Breast epithelium (tissue), 3 donors: Measurements from ENCODE around the gene SPARCL1.

Experiments
- POLR2A ChIP-seq: fragments of 450-650 bp; IDR thresholded peaks from one replicate; pipeline ENCODE4 v1.6.1; 2016; ENCODE audit warnings: antibody characterized with exemption, mild to moderate bottlenecking, moderate library complexity
- POLR2AphosphoS5 ChIP-seq, 3 donors: sonication (generic); formaldehyde crosslinking; IDR thresholded peaks; one replicate each; pipeline ENCODE4 v1.6.1; 2017; ENCODE audit warnings: antibody characterized with exemption in 3 of 3
- TF ChIP-seq, protein P1 (sequence below), 3 donors: fragments of 450-650 bp; IDR thresholded peaks; one replicate each; pipeline ENCODE4 v1.5.1; 2016 to 2017; ENCODE audit warnings: antibody characterized with exemption in 3 of 3, mild to moderate bottlenecking in 3 of 3, moderate library complexity in 3 of 3

- TF ChIP-seq, protein P1, sequence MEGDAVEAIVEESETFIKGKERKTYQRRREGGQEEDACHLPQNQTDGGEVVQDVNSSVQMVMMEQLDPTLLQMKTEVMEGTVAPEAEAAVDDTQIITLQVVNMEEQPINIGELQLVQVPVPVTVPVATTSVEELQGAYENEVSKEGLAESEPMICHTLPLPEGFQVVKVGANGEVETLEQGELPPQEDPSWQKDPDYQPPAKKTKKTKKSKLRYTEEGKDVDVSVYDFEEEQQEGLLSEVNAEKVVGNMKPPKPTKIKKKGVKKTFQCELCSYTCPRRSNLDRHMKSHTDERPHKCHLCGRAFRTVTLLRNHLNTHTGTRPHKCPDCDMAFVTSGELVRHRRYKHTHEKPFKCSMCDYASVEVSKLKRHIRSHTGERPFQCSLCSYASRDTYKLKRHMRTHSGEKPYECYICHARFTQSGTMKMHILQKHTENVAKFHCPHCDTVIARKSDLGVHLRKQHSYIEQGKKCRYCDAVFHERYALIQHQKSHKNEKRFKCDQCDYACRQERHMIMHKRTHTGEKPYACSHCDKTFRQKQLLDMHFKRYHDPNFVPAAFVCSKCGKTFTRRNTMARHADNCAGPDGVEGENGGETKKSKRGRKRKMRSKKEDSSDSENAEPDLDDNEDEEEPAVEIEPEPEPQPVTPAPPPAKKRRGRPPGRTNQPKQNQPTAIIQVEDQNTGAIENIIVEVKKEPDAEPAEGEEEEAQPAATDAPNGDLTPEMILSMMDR (IDR thresholded peaks at IDR 0.05), result no peak
- no peak for TF ChIP-seq POLR2AphosphoS5 (IDR thresholded peaks at IDR 0.05)
- TF ChIP-seq POLR2A, result no peak
Observed at GRCh38 chr4:87566276-87566675, 37.1 kb upstream of the SPARCL1 start.
